PC-3 (cell line): ENCODE results near the gene GGA1. TPM values are rescaled to one million over a fixed set of nuclear protein-coding genes. Genes with fewer than 3 reads are reported as not detected.
A peak's percentile ranks its signal among the peaks of the same experiment; 100 is the strongest.

Source experiments
- ATAC-seq: fragments of 200-7000 bp; cut with Tn5 transposase; 2 replicates; pipeline ENCODE4 v1.9.1; 2020; ENCODE audit warnings: mild to moderate bottlenecking, moderate library complexity
- BruUV-seq: library from RNA; stranded (reverse); fragments of 400-500 nt; replicated peaks from 2 replicates; lab custom pipeline; 2021; lab: Mats Ljungman, UMichigan
- CTCF ChIA-PET: fragments of 300-600 bp; sonication (Branson Sonifier 250); formaldehyde crosslinking; loops from one replicate; lab custom pipeline; 2022; ENCODE audit warnings: antibody characterized with exemption; lab: Charles Lee
- POLR2A ChIA-PET: fragments of 300-600 bp; sonication (Branson Sonifier 250); formaldehyde crosslinking; loops from one replicate; lab custom pipeline; 2022; ENCODE audit warnings: antibody characterized with exemption; ENCODE audit not compliant: unreplicated experiment; lab: Charles Lee
- DNase-seq: peaks from one replicate; pipeline ENCODE4 v3.0.0-alpha.2; 2015
- H2AFZ ChIP-seq: fragments of 300-600 bp; sonication (generic); 2 replicates; pipeline ENCODE4 v1.6.0; 2016; ENCODE audit warnings: antibody characterized with exemption, low read length
- H3F3A ChIP-seq: fragments of 300-600 bp; sonication (generic); one replicate; pipeline ENCODE4 v1.6.0; 2017; ENCODE audit warnings: antibody characterized with exemption, low read length, control low read depth, mild to moderate bottlenecking; ENCODE audit not compliant: unreplicated experiment
- H3K27ac ChIP-seq: fragments of 300-600 bp; sonication (generic); 2 replicates; pipeline ENCODE4 v1.5.1; 2016; ENCODE audit warnings: mild to moderate bottlenecking, low read length
- H3K27me3 ChIP-seq: fragments of 300-600 bp; sonication (generic); 2 replicates; pipeline ENCODE4 v1.6.1; 2016; ENCODE audit warnings: low read length, mixed read lengths
- H3K36me3 ChIP-seq: fragments of 300-600 bp; sonication (generic); 2 replicates; pipeline ENCODE4 v1.6.1; 2016; ENCODE audit warnings: low read depth, mixed run types, low read length, mixed read lengths
- H3K4me1 ChIP-seq: fragments of 300-600 bp; sonication (generic); 2 replicates; pipeline ENCODE4 v1.5.1; 2016; ENCODE audit warnings: low read length; ENCODE audit not compliant: insufficient read depth
- H3K4me2 ChIP-seq: fragments of 300-600 bp; sonication (generic); 2 replicates; pipeline ENCODE4 v1.6.0; 2016; ENCODE audit warnings: low read length
- H3K4me3 ChIP-seq: fragments of 300-600 bp; sonication (generic); 2 replicates; pipeline ENCODE4 v1.5.1; 2016; ENCODE audit warnings: mild to moderate bottlenecking, low read length, mixed read lengths
- H3K79me2 ChIP-seq: fragments of 300-600 bp; sonication (generic); 2 replicates; pipeline ENCODE4 v1.6.1; 2017; ENCODE audit warnings: low read length, mixed read lengths
- H3K9ac ChIP-seq: fragments of 300-600 bp; sonication (generic); 2 replicates; pipeline ENCODE4 v1.6.0; 2016; ENCODE audit warnings: mild to moderate bottlenecking, low read length
- H3K9me2 ChIP-seq: fragments of 300-600 bp; sonication (generic); replicated peaks from 2 replicates; pipeline ENCODE4 v1.6.1; 2016; ENCODE audit warnings: mixed run types, low read length, mixed read lengths
- H3K9me3 ChIP-seq: fragments of 300-600 bp; sonication (generic); 2 replicates; pipeline ENCODE4 v1.6.1; 2016; ENCODE audit warnings: low read length, mixed read lengths
- H4K20me1 ChIP-seq: fragments of 300-600 bp; sonication (generic); 2 replicates; pipeline ENCODE4 v1.6.1; 2016; ENCODE audit warnings: low read length, mixed read lengths
- CTCF ChIP-seq: fragments of 300-600 bp; sonication (generic); conservative IDR thresholded peaks from 2 replicates; pipeline ENCODE4 v1.5.1; 2017; ENCODE audit warnings: antibody characterized with exemption, low read depth, mild to moderate bottlenecking, low read length
- EZH2 ChIP-seq: fragments of 300-600 bp; sonication (generic); IDR thresholded peaks from one replicate; pipeline ENCODE4 v1.6.1; 2017; ENCODE audit warnings: antibody characterized with exemption, mild to moderate bottlenecking, low read length; ENCODE audit not compliant: unreplicated experiment
- EZH2phosphoT487 ChIP-seq: fragments of 300-600 bp; sonication (generic); IDR thresholded peaks from 2 replicates; pipeline ENCODE4 v1.6.1; 2018; ENCODE audit warnings: mild to moderate bottlenecking, antibody characterized with exemption, low read length, borderline replicate concordance
- intact Hi-C: fragments of 100-400 bp; cut with micrococcal nuclease; formaldehyde crosslinking; loops from 2 replicates; pipeline ENCODE4 v1.9.0; 2023
- total RNA-seq: library from RNA; depleted of rRNA; stranded (reverse); fragments of >200 nt; gene quantifications from 2 replicates; pipeline ENCODE4 v1.2.3, GENCODE V29; 2014

Gene GGA1
- total RNA-seq, 1 experiment from 2014 or later, result 49.1 TPM

GRCh38 chr22:37678372-37678771 is 69.7 kb downstream of the GGA1 start:
- Histone ChIP-seq H3K4me3 (peak overlapping the region; percentile 46), H3K27me3 (no peaks in the 10 kb centered on the region), H3K9me3 (no peaks in the 10 kb centered on the region), H3K9ac (no peak overlapping the region), H3K27ac (no peak overlapping the region), H4K20me1 (peaks cover 6% of the 10 kb centered on the region; the same call in 1 of the 2 replicates), H2AFZ (no peak overlapping the region), H3K79me2 (peaks cover 25% of the 10 kb centered on the region), H3K4me1 (peaks cover 15% of the 10 kb centered on the region), H3F3A (peaks cover 3% of the 10 kb centered on the region), H3K36me3 (peaks cover 5% of the 10 kb centered on the region; the same call in 1 of the 2 replicates), H3K9me2 (no peaks in the 10 kb centered on the region), H3K4me2 (peak overlapping the region; percentile 42)
- no peak for TF ChIP-seq CTCF
- TF ChIP-seq EZH2, result no peak
- TF ChIP-seq EZH2phosphoT487, result no peak
- DNase-seq, result no peak
- BruUV-seq, result no TSS peak
- POLR2A ChIA-PET, result no interaction called here
- intact Hi-C loops, result no loop called here
- CTCF ChIA-PET, result no interaction called here
- ATAC-seq, result no peak

GRCh38 chr22:37679670-37680069 is 71.0 kb downstream of the GGA1 start:
- intact Hi-C loops, result loop anchor here (2.0 to 10.0 kb wide), 2 partner anchors 37 to 125 kb away; partner anchors contain the start of gene GCAT
- Histone ChIP-seq H3K9me2 (no peaks in the 10 kb centered on the region), H3K4me3 (no peak overlapping the region), H3K79me2 (peaks cover 25% of the 10 kb centered on the region), H3K27ac (no peak overlapping the region), H4K20me1 (peaks cover 6% of the 10 kb centered on the region; the same call in 1 of the 2 replicates), H3K9me3 (no peaks in the 10 kb centered on the region), H3K4me1 (peaks cover 15% of the 10 kb centered on the region), H3K27me3 (no peaks in the 10 kb centered on the region), H3K4me2 (no peak overlapping the region), H2AFZ (no peak overlapping the region), H3K36me3 (peaks cover 5% of the 10 kb centered on the region; the same call in 1 of the 2 replicates), H3F3A (peaks cover 3% of the 10 kb centered on the region), H3K9ac (no peak overlapping the region)
- ChIA-PET POLR2A (no interaction called here), CTCF (no interaction called here)
- no peak for ATAC-seq
- TF ChIP-seq EZH2phosphoT487, result no peak
- no peak for TF ChIP-seq EZH2
- no peak for TF ChIP-seq CTCF
- DNase-seq, result no peak
- no TSS peak for BruUV-seq

GRCh38 chr22:37680191-37680851 is 71.7 kb downstream of the GGA1 start:
- POLR2A ChIA-PET, result no interaction called here
- Histone ChIP-seq H3K9me2 (no peaks in the 10 kb centered on the region), H2AFZ (no peak overlapping the region), H3K27me3 (no peaks in the 10 kb centered on the region), H3F3A (peaks cover 3% of the 10 kb centered on the region), H3K27ac (no peak overlapping the region), H3K4me2 (no peak overlapping the region), H3K4me3 (no peak overlapping the region), H3K4me1 (peaks cover 12% of the 10 kb centered on the region), H4K20me1 (peaks cover 6% of the 10 kb centered on the region; the same call in 1 of the 2 replicates), H3K79me2 (peaks cover 25% of the 10 kb centered on the region), H3K9ac (no peak overlapping the region), H3K36me3 (peaks cover 5% of the 10 kb centered on the region; the same call in 1 of the 2 replicates), H3K9me3 (no peaks in the 10 kb centered on the region)
- ATAC-seq (no peak), DNase-seq (no peak)
- intact Hi-C loops, result loop anchor here (2.0 to 10.0 kb wide), 2 partner anchors 38 to 124 kb away; partner anchors contain the start of gene GCAT
- CTCF ChIA-PET, result interaction anchor here (1.4 to 2.0 kb wide), 2 partner anchors 19 to 37 kb away, joined by 6 to 15 read pairs; no protein-coding TSS in a partner anchor
- no TSS peak for BruUV-seq
- TF ChIP-seq EZH2phosphoT487 (no peak), CTCF (no peak), EZH2 (no peak)
